Neural cell (in vitro differentiated cells): Measurements from ENCODE around the gene NCAPD2.
"Not testable (repeated sequence)": the region's sequence is repeated elsewhere in the genome, so short reads cannot be mapped to it uniquely, and the experiment has no call there.

Experiments used
- CTCF ChIP-seq: fragments of 450-650 bp; IDR thresholded peaks from 2 replicates; pipeline ENCODE4 v1.5.1; 2014; ENCODE audit warnings: antibody characterized with exemption, mild to moderate bottlenecking, moderate library complexity; ENCODE audit not compliant: poor library complexity, severe bottlenecking
- EP300 ChIP-seq: fragments of 450-650 bp; conservative IDR thresholded peaks from 2 replicates; pipeline ENCODE4 v1.6.1; 2014; ENCODE audit warnings: antibody characterized with exemption, mild to moderate bottlenecking, moderate library complexity; ENCODE audit not compliant: poor library complexity, severe bottlenecking
- EZH2 ChIP-seq: fragments of 200-600, 300-800 bp; shearing (Covaris generic), sonication (generic); IDR thresholded peaks from 2 replicates; pipeline ENCODE4 v1.6.1; 2014; ENCODE audit warnings: antibody characterized with exemption, low read length, borderline replicate concordance, mild to moderate bottlenecking; ENCODE audit not compliant: insufficient read depth, poor library complexity, severe bottlenecking
- MXI1 ChIP-seq: fragments of 450-650 bp; conservative IDR thresholded peaks from 2 replicates; pipeline ENCODE4 v1.6.1; 2014; ENCODE audit warnings: antibody characterized with exemption, mild to moderate bottlenecking; ENCODE audit not compliant: poor library complexity, severe bottlenecking
- POLR2AphosphoS5 ChIP-seq: IDR thresholded peaks from 2 replicates; pipeline ENCODE4 v1.6.1; 2012
- REST ChIP-seq: IDR thresholded peaks from 2 replicates; pipeline ENCODE4 v1.6.1; 2012; ENCODE audit warnings: borderline replicate concordance
- TAF1 ChIP-seq: IDR thresholded peaks from 2 replicates; pipeline ENCODE4 v1.6.1; 2012; ENCODE audit warnings: low read depth

GRCh38 chr12:6475233-6475975, 18.5 kb upstream of the NCAPD2 start:
- not testable (repeated sequence) for TF ChIP-seq EZH2, TAF1, CTCF, REST, EP300, MXI1, POLR2AphosphoS5
